HCEC 1CT (cell line): ENCODE results near the gene RAPGEF5.
A peak's percentile ranks its signal among the peaks of the same experiment; 100 is the strongest.

Experiments used
- DNase-seq: peaks from one replicate; pipeline ENCODE4 v3.0.0-alpha.2; 2017

The RAPGEF5 gene

DNA sequence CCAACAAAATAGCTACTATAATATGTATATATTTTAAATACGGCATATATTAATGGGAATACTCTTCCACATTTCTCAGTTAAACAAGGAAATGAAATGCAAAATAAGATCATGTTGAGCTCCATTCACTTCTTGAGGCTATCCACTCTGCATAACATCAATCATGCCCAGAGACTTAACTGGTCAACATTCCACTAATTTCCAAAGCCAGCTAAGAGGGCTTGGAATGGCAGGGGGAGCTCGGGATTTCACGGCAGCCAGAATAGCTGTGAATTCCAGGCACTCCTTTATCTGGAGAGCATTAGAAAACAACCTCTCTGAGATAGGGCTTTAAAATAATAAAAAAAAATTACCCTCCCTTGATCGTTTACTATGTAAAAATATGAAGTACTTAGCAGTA, 216.4 kb downstream of the RAPGEF5 start:
- peak; percentile 11 for DNase-seq

- no peak for DNase-seq
Observed at GRCh38 chr7:22138886-22139285, 218.1 kb downstream of the RAPGEF5 start.

DNA sequence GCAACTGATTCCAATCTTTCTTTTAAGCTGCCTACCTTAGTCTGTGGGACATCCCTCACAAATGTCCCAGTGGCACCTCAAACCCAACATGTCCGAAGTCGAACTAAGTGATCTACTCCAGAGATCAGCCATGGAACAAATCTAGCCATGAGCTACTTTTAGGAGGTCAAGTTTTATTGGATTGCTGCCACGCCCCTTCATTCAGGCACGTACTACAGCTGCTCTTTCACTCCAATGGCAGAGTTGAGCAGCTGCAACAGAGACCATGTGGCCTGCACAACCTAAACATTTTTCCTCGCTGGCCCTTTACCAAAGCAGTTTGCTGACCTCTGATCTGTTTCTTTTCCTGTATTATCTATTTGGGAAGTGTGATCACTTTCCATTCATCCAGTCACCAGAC, 218.8 kb downstream of the RAPGEF5 start:
- peak; percentile 7 for DNase-seq

DNA sequence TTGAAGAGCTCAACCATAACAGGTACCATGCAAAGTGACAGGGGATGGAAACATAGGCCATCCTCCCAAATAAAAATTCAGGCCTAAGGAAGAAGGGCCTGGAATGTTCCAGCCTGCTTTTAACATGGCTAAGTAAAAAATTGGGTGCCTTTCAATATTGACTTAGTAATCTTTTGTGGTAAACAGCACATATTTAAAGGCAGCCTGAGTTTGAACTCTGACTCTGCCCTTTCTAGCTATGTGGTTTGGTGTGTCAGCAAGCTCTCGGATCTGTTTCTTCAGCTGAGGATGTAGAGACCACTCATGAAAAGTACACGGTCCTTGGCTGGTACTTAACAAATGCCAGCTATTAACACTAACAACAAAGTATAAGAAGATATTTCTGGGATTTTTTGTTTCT, 219.5 kb downstream of the RAPGEF5 start:
- DNase-seq, result peak; percentile 83

GRCh38 chr7:22137026-22137425, 219.9 kb downstream of the RAPGEF5 start:
- DNase-seq, result peak; percentile 73

GRCh38 chr7:22129819-22130580, 227.0 kb downstream of the RAPGEF5 start:
- no peak for DNase-seq

- no peak for DNase-seq
Observed at GRCh38 chr7:22129166-22129565, 227.8 kb downstream of the RAPGEF5 start.

- DNase-seq, result no peak
Observed at GRCh38 chr7:22128528-22128920, 228.4 kb downstream of the RAPGEF5 start.

DNA sequence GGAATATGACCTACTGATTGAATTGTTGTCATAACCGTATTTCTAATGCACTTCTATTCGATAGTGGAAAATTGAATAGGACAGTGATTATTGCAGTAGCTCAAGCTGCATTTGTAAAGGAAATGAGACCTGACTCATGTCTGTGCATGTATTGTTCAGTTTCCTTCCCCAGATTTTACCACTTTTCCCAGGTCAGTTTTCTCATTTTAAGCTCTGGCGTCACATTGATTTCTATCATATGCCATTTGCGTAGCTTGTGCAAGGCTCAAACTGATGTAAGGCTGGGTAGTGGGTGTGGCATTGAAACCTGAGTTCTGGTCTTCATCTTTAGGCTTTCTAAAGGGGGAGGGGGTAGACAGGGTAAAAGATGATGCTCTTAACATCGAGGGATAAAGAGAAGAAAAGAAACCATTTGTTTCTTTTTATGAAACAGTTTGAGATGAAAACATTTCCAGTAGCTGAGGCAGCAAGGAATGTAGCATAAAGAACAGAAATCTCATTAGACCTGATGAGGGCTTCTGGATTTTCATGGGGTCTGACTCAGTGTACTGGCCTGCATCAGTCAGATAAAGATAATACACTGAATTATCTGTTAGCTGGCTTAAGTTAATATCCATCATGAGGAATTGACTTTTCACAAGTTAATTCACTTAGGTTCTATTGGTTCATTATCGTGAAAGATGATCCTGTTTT, 229.0 kb downstream of the RAPGEF5 start:
- no peak for DNase-seq

DNA sequence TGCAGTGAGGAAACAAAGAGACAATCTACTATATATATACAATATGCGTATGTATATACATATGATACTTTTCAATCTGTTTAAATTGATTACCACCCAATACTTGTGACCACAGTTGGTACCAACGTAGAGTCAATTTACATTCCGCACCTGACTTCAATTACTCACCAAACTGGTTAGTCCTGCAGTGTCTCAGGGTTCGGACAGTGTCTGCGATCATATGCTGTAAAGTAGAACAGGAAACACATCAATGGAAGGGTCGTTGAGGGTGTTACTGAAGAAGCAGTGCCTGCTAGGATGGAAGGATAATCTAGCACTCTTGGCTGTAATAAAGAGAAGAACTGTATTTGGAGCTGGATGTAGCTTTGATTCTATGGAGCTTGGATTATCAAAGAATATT, 231.5 kb downstream of the RAPGEF5 start:
- DNase-seq, result no peak

GRCh38 chr7:22124941-22125340, 232.0 kb downstream of the RAPGEF5 start:
- no peak for DNase-seq

- no peak for DNase-seq
Observed at GRCh38 chr7:22123139-22123538, 233.8 kb downstream of the RAPGEF5 start.

DNA sequence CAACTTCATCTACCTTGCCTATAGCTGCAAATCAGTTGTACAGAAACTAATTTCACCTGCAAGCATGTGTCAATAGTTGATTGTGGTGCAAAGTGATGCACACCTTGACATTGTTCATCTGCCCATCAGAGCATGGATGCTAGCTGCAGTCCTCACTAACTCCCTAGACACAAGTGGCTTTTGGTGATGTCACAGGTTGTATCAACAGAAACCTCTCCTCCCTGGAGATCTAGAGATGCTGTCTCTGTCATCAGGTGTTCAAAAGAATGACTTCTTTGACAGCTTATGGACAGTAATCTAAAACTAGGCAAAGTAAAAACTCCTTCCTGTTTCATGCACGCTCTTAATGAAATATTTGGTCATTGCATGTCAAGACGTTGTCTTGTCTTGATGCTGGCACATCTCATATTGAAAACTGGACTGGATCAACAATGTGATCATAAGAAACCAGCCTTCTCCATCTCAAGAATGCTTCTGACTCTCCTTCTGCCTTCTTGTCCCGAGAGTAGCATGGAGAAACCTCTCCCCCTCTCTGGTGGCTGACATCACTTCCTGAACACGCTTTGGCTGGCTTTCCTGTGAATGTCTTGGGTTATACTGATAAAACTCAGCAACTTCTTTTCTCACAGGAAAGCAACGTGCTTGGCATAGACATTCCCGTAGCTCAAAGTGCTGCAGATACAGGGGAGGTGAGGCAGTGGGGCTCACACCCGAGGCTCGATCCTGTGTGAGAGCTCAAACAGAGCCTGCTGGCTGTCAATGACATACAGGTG, 235.1 kb downstream of the RAPGEF5 start:
- no peak for DNase-seq

DNA sequence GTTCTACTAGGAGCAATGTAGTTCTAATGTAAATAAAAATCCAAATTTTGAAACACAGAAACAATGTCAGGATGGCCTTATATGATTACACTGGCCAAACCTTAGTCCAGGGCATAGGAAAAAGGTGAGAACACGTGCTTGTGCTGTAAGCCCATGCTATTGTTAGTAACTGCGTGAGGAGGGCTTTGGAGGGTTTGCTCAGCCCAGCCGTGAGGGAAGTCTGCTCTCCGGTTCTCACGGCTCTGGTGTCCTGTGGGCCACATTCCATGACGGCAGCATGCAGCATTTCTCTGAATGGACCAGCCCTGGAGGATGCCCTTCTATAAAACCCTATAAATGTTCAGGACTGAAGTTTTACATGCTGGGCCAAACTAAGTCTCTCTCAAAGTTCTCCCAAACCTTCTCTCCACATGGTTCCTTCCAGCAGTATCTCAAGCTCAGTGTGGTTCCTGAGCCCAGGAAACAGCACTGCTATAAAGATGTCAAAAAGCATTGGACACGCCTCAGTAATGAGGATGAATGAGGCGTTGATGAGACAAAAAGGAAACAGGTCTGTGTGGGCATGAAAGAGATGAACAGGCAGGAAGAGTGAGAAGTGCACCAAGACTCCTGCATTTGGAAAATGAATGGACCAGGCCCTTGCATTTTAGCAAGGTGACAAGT, 236.4 kb downstream of the RAPGEF5 start:
- DNase-seq, result no peak

DNA sequence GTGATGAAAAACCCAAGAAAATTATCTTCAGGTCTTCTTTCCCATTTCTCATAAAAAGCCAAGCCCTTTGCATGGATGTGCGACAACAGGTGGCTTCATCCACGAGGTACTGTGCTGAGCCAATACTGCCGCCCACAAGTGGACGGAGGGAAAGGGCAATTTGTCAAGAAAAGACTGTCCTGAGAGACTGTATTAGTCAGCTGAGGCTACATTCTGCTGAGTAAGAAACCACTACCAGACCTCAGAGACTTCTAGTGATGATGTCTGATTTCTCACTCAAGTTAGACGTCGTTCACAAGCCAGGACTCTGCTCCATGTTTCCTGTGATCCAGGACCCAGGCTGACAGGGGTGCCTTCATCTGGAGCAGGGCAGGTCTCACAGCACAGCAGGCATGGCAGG, 239.7 kb downstream of the RAPGEF5 start:
- DNase-seq, result no peak

DNA sequence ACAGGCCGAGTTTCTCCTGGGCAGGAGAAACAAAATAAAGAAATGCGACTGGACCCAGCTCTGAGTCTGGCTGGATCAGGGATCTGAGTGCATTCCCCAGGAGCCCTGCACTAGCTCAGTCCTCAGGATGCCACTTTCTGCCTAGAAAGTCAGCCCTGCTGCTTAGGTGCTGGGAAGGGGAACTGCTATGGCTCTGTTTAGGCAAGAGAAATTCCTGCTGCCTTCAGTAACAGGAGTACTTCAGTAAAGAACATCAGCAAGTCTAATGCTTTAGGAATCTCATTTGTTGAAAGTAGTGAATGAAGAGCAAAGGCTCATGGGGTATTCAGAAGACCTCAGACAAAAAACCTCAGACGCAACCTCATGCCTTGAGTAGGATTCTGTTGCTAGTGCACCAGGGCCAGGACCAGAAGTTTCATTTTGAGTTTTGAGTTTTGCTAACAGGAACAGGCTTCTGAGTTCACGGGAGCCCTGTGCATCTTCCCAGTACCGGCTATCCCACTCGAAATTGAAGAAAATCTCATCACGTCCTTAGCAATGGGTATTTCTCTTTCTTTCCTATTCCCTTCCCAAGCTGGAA, 240.4 kb downstream of the RAPGEF5 start:
- no peak for DNase-seq

DNA sequence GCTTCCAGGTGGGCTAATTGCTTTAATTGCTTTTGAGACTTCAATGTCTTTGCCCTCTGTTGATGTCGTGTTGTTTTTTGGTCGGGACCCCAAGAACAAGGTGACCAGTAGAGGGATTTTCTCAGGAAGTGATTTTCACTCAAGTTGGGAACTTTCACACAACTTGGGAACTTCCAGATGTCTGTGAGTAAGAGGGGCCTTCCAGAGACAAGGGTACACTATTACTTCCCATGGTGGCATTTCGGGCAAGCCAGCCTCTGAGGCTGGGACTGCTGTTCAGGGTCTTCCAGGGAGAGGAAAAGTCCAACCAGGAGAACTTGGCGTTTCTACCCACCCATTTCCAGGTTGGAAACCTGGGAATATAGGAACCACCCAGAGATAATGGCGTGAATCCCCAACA, 241.3 kb downstream of the RAPGEF5 start:
- DNase-seq, result no peak

GRCh38 chr7:22114440-22114981, 242.4 kb downstream of the RAPGEF5 start:
- no peak for DNase-seq

- no peak for DNase-seq
Observed at GRCh38 chr7:22113041-22113440, 243.9 kb downstream of the RAPGEF5 start.

- DNase-seq, result no peak
Observed at GRCh38 chr7:22111661-22112060, 245.3 kb downstream of the RAPGEF5 start.

- DNase-seq, result no peak
Observed at GRCh38 chr7:22110881-22111280, 246.1 kb downstream of the RAPGEF5 start.

DNA sequence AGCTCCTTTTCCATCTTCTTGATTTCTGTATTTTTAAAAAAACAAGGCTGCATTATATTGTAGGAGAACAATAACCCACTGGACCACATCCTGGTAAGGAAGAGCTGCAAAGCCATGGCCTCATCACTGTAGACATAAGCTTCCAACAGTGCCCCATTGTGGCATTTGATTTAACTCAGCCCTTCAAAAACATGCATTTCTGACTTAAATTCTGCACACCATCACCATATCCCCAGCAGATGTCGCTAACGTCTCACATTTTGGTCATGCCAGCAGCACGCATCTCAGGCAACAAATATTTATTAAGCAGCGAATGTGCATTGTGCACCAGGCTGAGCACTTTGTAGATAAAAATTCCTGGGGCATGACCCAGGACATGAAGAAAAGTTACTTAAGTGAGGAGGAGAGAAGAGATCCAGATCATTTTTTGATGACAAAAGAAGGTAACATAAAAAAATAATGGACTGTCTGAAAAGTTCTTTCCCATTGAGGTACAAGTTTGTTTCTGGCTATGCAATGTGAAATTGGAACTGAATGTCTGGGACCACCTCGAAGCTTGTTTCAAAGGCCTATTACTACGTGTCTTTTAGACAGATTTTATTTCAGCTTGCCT, 246.6 kb downstream of the RAPGEF5 start:
- peak; percentile 79 for DNase-seq
